ENCODE results near the gene PRUNE2.
"Not testable (repeated sequence)": the region's sequence is repeated elsewhere in the genome, so short reads cannot be mapped to it uniquely, and the experiment has no call there.

The PRUNE2 gene, protein sequence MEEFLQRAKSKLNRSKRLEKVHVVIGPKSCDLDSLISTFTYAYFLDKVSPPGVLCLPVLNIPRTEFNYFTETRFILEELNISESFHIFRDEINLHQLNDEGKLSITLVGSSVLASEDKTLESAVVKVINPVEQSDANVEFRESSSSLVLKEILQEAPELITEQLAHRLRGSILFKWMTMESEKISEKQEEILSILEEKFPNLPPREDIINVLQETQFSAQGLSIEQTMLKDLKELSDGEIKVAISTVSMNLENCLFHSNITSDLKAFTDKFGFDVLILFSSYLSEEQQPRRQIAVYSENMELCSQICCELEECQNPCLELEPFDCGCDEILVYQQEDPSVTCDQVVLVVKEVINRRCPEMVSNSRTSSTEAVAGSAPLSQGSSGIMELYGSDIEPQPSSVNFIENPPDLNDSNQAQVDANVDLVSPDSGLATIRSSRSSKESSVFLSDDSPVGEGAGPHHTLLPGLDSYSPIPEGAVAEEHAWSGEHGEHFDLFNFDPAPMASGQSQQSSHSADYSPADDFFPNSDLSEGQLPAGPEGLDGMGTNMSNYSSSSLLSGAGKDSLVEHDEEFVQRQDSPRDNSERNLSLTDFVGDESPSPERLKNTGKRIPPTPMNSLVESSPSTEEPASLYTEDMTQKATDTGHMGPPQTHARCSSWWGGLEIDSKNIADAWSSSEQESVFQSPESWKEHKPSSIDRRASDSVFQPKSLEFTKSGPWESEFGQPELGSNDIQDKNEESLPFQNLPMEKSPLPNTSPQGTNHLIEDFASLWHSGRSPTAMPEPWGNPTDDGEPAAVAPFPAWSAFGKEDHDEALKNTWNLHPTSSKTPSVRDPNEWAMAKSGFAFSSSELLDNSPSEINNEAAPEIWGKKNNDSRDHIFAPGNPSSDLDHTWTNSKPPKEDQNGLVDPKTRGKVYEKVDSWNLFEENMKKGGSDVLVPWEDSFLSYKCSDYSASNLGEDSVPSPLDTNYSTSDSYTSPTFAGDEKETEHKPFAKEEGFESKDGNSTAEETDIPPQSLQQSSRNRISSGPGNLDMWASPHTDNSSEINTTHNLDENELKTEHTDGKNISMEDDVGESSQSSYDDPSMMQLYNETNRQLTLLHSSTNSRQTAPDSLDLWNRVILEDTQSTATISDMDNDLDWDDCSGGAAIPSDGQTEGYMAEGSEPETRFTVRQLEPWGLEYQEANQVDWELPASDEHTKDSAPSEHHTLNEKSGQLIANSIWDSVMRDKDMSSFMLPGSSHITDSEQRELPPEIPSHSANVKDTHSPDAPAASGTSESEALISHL (N-terminal part only)

GRCh38 chr9:76905791-76906646 lies at the start of gene PRUNE2:
Gene PRUNE2 (minus strand): TSS chr9:76906114. CDS start chr9:76905963, 151 bp downstream.
- DNase-seq, result no peak

GRCh38 chr9:76955406-76955805 lies 49.5 kb upstream of the PRUNE2 start:
- not testable (repeated sequence) for DNase-seq

GRCh38 chr9:76949865-76950264 lies 44.0 kb upstream of the PRUNE2 start:
- DNase-seq, result no peak

DNA sequence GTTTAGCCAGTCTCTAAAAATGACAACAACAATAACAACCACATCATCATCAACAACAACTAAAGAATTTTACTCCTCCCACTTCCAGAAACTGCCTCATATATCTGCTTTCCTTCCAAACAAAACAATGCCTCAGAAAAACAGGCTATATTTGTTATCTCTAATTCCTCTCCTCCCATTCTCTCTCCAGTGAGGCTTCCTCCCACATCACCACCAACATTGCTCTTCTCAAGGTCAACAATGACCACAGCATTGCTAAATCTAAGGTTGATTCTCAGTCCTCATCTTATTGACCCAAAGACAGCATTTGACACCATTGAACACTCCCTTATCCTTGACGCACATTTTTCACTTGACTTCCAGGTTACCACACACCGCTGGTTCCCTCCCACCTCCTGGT lies 38.1 kb upstream of the PRUNE2 start:
- no peak for DNase-seq

DNA sequence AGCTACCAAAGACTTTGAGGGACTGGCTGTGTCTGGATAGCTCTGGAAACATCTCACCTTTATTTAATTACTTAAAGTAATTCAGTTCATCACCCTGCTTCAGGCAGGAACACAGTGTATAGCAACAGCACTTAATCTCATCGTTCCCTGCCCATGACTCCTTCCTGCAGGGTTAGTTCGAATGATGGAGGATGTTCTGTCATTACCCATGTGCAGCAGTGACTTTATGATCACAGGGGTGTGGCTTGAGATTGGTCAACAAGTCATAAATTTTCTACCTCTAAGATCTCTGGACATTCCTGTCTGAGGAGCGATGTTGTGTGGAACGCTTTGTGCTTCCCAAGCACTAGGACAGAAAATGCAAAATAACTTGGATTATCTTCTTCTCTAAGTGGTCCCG lies 37.1 kb upstream of the PRUNE2 start:
- no peak for DNase-seq

DNA sequence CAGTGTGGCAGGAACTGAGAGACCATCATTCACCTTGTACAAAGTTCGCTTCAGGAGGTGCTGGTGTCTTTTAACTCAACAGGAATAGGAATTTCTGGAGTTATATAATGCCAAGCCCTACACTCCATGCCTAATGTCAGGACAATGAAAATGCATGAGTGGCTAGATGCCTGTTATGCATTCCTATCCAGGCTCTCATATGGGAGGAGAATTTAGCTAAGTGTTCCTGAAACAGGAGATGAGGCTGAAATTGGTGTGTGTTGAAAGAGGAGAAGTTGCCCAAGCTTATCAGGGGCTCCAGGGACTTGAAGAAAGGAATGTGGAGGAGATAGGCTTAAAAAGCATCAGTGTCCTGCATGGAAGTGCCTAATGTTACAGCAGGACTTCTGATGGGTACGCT lies 26.8 kb upstream of the PRUNE2 start:
- no peak for DNase-seq

- no peak for DNase-seq
Measured at GRCh38 chr9:76932265-76932664, 26.4 kb upstream of the PRUNE2 start.

DNA sequence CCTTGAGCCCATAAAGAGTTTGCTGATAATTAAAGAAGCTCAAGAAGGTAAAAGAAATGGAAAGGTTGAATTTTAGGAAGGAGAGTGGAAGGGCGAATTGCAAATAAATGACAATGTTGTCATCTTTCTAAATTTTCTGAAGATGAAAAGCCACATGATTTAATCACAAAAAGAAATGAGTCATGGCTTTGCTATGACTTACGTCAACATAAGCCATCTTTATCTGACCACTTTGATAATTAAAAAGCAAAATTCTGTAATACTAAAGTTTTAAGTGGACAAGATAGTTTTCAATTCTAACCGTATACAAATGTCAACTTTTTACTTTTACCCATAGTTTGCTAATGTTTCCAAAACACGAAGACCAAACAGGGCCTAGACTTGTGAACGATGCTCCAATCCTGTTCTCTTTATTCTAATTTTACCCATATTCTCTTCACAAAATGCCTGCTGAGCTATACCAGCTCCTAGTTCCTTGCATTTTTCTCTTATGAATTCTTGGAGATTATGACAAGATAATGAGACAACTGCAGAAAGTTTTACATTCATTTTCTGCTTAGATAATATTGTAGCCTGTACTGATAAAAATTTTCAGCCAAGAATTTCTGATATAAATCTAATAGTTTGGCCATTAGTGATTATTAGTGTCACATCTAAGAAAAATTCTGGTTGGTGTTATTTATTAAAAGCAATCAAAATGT lies 21.8 kb upstream of the PRUNE2 start:
- DNase-seq, result no peak

GRCh38 chr9:76926846-76927245 lies 20.9 kb upstream of the PRUNE2 start:
- DNase-seq, result no peak

- DNase-seq, result no peak
Measured at GRCh38 chr9:76926324-76926741, 20.4 kb upstream of the PRUNE2 start.

GRCh38 chr9:76921165-76921564 lies 15.3 kb upstream of the PRUNE2 start:
- no peak for DNase-seq

- DNase-seq, result no peak
Measured at GRCh38 chr9:76917299-76917698, 11.4 kb upstream of the PRUNE2 start.

DNA sequence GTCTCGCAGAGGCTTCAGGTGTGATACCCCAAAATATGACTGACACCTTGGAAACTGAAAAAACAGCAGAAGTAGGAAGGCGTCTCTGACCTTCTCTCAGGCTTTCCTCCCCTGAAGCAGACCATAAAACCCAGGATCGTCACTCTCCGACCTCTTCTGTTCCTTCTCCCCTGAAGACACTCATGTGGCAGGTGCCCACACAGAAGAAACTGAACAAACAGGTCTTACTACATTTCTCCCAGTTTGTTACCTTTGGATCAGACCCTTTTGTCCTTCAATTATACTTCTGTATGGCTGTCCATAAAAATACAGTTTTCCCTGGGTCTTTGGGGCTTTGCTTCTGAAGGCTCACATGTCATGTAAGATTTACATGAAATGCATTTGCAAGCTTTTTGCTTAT lies 10.3 kb upstream of the PRUNE2 start:
- DNase-seq, result no peak

GRCh38 chr9:76913467-76913866 lies 7.6 kb upstream of the PRUNE2 start:
- no peak for DNase-seq

- DNase-seq, result no peak
Measured at GRCh38 chr9:76912636-76913275, 6.8 kb upstream of the PRUNE2 start.

DNA sequence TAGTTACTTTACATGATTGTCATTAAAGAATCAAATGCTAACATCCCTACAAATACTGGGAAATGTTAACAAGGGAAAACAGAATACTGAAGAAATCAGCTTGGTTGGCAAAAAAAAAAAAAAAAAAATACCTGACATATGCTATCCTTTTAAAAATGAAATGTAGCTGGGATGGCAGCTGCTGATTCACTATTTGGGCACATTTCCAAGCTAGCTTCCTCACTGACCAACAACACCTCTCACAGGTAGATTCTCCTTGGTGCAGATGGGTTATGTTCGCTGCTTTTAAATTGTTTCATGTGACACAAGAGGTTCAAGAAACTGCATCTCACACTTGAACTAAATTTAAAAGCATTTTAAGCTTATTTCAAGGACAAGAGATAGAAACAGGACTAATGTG lies 6.1 kb upstream of the PRUNE2 start:
- DNase-seq, result no peak

GRCh38 chr9:76910861-76911260 lies 4.9 kb upstream of the PRUNE2 start:
- no peak for DNase-seq

GRCh38 chr9:76906647-76906975 lies 697 bp upstream of the PRUNE2 start:
- no peak for DNase-seq

GRCh38 chr9:76904661-76905457 lies 1.1 kb downstream of the PRUNE2 start:
- DNase-seq, result no peak

- DNase-seq, result no peak
Measured at GRCh38 chr9:76902395-76902794, 3.5 kb downstream of the PRUNE2 start.
